Thyroid gland (tissue), 4 donors: Measurements from ENCODE around the gene LSM3. TPM values are rescaled to one million over a fixed set of nuclear protein-coding genes. Genes with fewer than 3 reads are reported as not detected.

Experiments used
- DNase-seq, 2 donors: peaks; one replicate each; pipeline ENCODE4 v3.0.0-alpha.2; 2019
- H3K27ac ChIP-seq, 3 donors: fragments of 200-600 bp; sonication (generic); 1 replicate in 2 of 3; 2 replicates in 1 of 3; pipeline ENCODE4 v1.5.1; 2016 to 2019; ENCODE audit warnings: mild to moderate bottlenecking in 1 of 3, moderate library complexity in 1 of 3
- H3K27me3 ChIP-seq: fragments of 200-600 bp; sonication (generic); one replicate; pipeline ENCODE4 v1.5.1; 2019
- H3K36me3 ChIP-seq, 2 donors: fragments of 200-600 bp; sonication (generic); one replicate each; pipeline ENCODE4 v1.5.1; 2016 to 2019
- H3K4me1 ChIP-seq, 2 donors: fragments of 200-600 bp; sonication (generic); one replicate each; pipeline ENCODE4 v1.5.1; 2017 to 2019
- H3K4me3 ChIP-seq, 3 donors: fragments of 200-600 bp; sonication (generic); replicated peaks in 1 of 3; 1 replicate in 2 of 3; 2 replicates in 1 of 3; pipeline ENCODE4 v1.5.1; 2016; ENCODE audit warnings: mild to moderate bottlenecking in 1 of 3
- H3K9me3 ChIP-seq: fragments of 200-600 bp; sonication (generic); one replicate; pipeline ENCODE4 v1.5.1; 2017
- CTCF ChIP-seq, 6 experiments: fragments of 200-600 bp in 3 of 6; fragments of 450-650 bp in 3 of 6; sonication (generic) in 3 of 6; IDR thresholded peaks; one replicate each; pipeline ENCODE4 v1.5.1; 2016 to 2019; ENCODE audit warnings: antibody characterized with exemption in 6 of 6, mild to moderate bottlenecking in 2 of 6, inconsistent platforms in 1 of 6, moderate library complexity in 1 of 6
- POLR2A ChIP-seq, 2 donors: fragments of 450-650 bp; IDR thresholded peaks; one replicate each; pipeline ENCODE4 v1.6.1; 2017; ENCODE audit warnings: antibody characterized with exemption in 2 of 2, mild to moderate bottlenecking in 2 of 2, moderate library complexity in 1 of 2
- WGBS, 2 donors: methylation state at CpG; one replicate each; pipeline ENCODE4 v1.1.5; 2017; 5-methylcytosine and 5-hydroxymethylcytosine counted together
- intact Hi-C: fragments of 100-400 bp; cut with DNase I; formaldehyde crosslinking; loops from one replicate; pipeline ENCODE4 v1.15.1; 2023
- total RNA-seq, 4 donors: library from RNA; depleted of rRNA; stranded (reverse); fragments of >200 nt; gene quantifications; one replicate each; pipeline ENCODE4 v1.2.3, GENCODE V29; 2016

Gene LSM3
- total RNA-seq, 4 donors from 2014 or later, result 9.9 to 15.6 (median 15.3) TPM

- DNase-seq, result no peak
- 94 to 96% methylated on average over 5 of the region's 5 CpGs for WGBS, 2 donors
- no peaks in the 10 kb centered on the region for H3K27me3 ChIP-seq
- intact Hi-C loops, result loop anchor here (10.0 kb wide), 1 partner anchor 48 kb away; the partner anchor contains the start of genes CHCHD4 and TMEM43
- TF ChIP-seq CTCF (IDR thresholded peaks at IDR 0.05), result no peak
- TF ChIP-seq POLR2A (IDR thresholded peaks at IDR 0.05), result no peak
- H3K36me3 ChIP-seq, result peaks cover 43 to 51% of the 10 kb centered on the region in 2 donors
- H3K4me3 ChIP-seq, result no peak overlapping the region
- peaks cover 12 to 28% of the 10 kb centered on the region in 2 donors for H3K4me1 ChIP-seq
- no peak overlapping the region for H3K27ac ChIP-seq
- H3K9me3 ChIP-seq, result no peaks in the 10 kb centered on the region
Observed at GRCh38 chr3:14172496-14172895, 6.1 kb upstream of the LSM3 start.

DNA sequence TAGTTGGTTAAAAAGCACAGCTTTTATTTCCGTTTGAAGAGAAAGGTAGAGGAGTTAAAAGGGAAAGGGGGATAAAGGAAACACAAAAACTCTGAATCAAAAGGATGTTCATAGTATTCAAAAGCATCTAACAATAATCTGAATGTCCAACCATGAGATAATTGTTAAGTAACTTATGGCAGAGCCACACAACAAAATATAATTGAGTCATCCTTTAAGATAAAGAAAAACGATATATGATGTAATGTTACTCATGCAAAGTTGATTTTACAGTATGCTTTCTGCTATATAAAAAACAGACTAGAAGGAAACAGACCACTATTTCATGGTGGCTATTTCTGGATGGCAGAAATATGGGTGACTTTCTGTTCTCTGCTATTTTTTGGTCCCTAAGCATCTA lies 4.1 kb upstream of the LSM3 start:
- Histone ChIP-seq H3K27ac (no peak overlapping the region), H3K36me3 (peaks cover 29 to 31% of the 10 kb centered on the region in 2 donors), H3K4me1 (peaks cover 21 to 34% of the 10 kb centered on the region in 2 donors), H3K27me3 (no peaks in the 10 kb centered on the region), H3K4me3 (no peak overlapping the region), H3K9me3 (no peaks in the 10 kb centered on the region)
- no peak for DNase-seq
- 81% methylated on average over 2 of the region's 2 CpGs for WGBS, 2 donors
- intact Hi-C loops, result loop anchor here (10.0 kb wide), 1 partner anchor 50 kb away; the partner anchor contains the start of genes CHCHD4 and TMEM43
- TF ChIP-seq CTCF (IDR thresholded peaks at IDR 0.05) (no peak), POLR2A (IDR thresholded peaks at IDR 0.05) (no peak)

DNA sequence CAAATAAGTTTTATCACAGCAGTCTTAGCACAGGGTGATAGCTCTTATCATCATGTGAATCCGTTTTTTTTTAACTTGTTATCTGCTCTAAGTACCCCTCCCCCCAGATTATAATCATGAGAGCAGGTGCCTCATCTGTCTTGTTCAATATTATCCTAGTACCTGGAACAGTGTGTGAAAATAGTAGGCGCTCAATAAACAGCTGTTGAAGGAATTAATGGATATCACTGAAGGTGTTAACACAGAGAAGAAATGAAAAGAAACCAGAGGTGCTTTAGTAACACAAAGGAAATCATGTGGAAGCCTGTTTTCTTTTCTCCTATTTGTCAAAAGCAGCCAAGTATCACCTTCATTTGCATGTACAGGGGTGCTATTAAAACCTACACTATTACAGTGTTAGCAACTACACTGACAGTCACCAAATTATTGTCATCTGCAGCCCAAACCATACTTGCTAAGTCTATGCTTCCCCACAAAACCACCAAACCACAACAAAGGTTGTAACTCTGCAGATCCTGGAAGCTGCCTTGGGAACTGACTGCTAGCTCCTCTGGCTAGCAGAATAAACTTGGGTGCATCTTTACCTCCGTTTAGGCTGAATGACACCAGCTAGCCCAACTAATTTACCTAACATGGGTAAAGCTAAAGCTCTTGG lies 3.1 kb upstream of the LSM3 start:
- TF ChIP-seq CTCF (IDR thresholded peaks at IDR 0.05) (no peak), POLR2A (IDR thresholded peaks at IDR 0.05) (no peak)
- WGBS, 2 donors, result 73 to 78% methylated on average over 3 of the region's 3 CpGs
- no peak overlapping the region for H3K4me3 ChIP-seq
- H3K36me3 ChIP-seq, result peaks cover 18 to 21% of the 10 kb centered on the region in 2 donors
- no peaks in the 10 kb centered on the region for H3K9me3 ChIP-seq
- H3K27ac ChIP-seq, result no peak overlapping the region
- H3K4me1 ChIP-seq, result peaks cover 27 to 38% of the 10 kb centered on the region in 2 donors
- no peaks in the 10 kb centered on the region for H3K27me3 ChIP-seq
- intact Hi-C loops, result loop anchor here (10.0 kb wide), 1 partner anchor 51 kb away; the partner anchor contains the start of genes CHCHD4 and TMEM43
- no peak for DNase-seq

GRCh38 chr3:14177580-14178246 lies 904 bp upstream of the LSM3 start:
- peak overlapping the region; percentile 81 to 93 (median 88) for H3K27ac ChIP-seq
- 6 to 10% methylated on average over 8 to 10 of the region's 10 CpGs for WGBS, 2 donors
- H3K27me3 ChIP-seq, result no peaks in the 10 kb centered on the region
- H3K9me3 ChIP-seq, result no peaks in the 10 kb centered on the region
- peaks cover 0 to 10% of the 10 kb centered on the region in 2 donors for H3K36me3 ChIP-seq
- TF ChIP-seq CTCF (IDR thresholded peaks at IDR 0.05), result no peak
- TF ChIP-seq POLR2A (IDR thresholded peaks at IDR 0.05), result no peak
- intact Hi-C loops, result loop anchor here (10.0 kb wide), 1 partner anchor 53 kb away; the partner anchor contains the start of genes CHCHD4 and TMEM43
- peaks cover 28 to 38% of the 10 kb centered on the region in 2 donors for H3K4me1 ChIP-seq
- DNase-seq, result no peak
- peak overlapping the region; percentile 77 to 91 (median 81) for H3K4me3 ChIP-seq

GRCh38 chr3:14179114-14179465 lies 473 bp downstream of the LSM3 start:
- 5 to 6% methylated on average over 3 of the region's 3 CpGs for WGBS, 2 donors
- H3K36me3 ChIP-seq, result peaks cover 4 to 13% of the 10 kb centered on the region in 2 donors
- no peaks in the 10 kb centered on the region for H3K27me3 ChIP-seq
- no peaks in the 10 kb centered on the region for H3K9me3 ChIP-seq
- TF ChIP-seq POLR2A (IDR thresholded peaks at IDR 0.05) (no peak), CTCF (IDR thresholded peaks at IDR 0.05) (no peak)
- peak overlapping the region; percentile 50 to 92 (median 71) for H3K4me3 ChIP-seq
- no peak for DNase-seq
- intact Hi-C loops, result loop anchor here (10.0 kb wide), 1 partner anchor 54 kb away; the partner anchor contains the start of genes CHCHD4 and TMEM43
- H3K4me1 ChIP-seq, result peaks cover 31 to 38% of the 10 kb centered on the region in 2 donors
- peak overlapping the region; percentile 46 to 93 (median 64) for H3K27ac ChIP-seq
